NCI-H1092 treated with DMSO at 0.1 percent for 48 hours (cell line): ENCODE measurements around the gene LYSMD4.

ENCODE experiments used
- DNase-seq: peaks from one replicate; lab custom pipeline; 2025; lab: John Stamatoyannopoulos, UW

The LYSMD4 gene

GRCh38 chr15:99731336-99732123 is 1.7 kb downstream of the LYSMD4 start:
- DNase-seq, result no peak

GRCh38 chr15:99729920-99730319 is 3.3 kb downstream of the LYSMD4 start:
- DNase-seq, result no peak

GRCh38 chr15:99729327-99729726 is 3.9 kb downstream of the LYSMD4 start:
- DNase-seq, result no peak

GRCh38 chr15:99728916-99729315 is 4.3 kb downstream of the LYSMD4 start:
- DNase-seq, result no peak

GRCh38 chr15:99727733-99728132 is 5.5 kb downstream of the LYSMD4 start:
- DNase-seq, result no peak

- DNase-seq, result no peak
These were observed 5.9 kb downstream of the LYSMD4 start for GRCh38 chr15:99727330-99727729.

GRCh38 chr15:99726333-99726732 is 6.9 kb downstream of the LYSMD4 start:
- DNase-seq, result no peak

GRCh38 chr15:99722406-99722805 is 10.8 kb downstream of the LYSMD4 start:
- DNase-seq, result no peak

GRCh38 chr15:99721896-99722295 is 11.3 kb downstream of the LYSMD4 start:
- no peak for DNase-seq

GRCh38 chr15:99721104-99721778 is 12.0 kb downstream of the LYSMD4 start:
- no peak for DNase-seq

- DNase-seq, result no peak
These were observed 12.7 kb downstream of the LYSMD4 start for GRCh38 chr15:99720533-99720932.

GRCh38 chr15:99719096-99719541 is 14.1 kb downstream of the LYSMD4 start:
- DNase-seq, result no peak

- no peak for DNase-seq
These were observed 14.8 kb downstream of the LYSMD4 start for GRCh38 chr15:99718421-99718820.

- no peak for DNase-seq
These were observed 15.9 kb downstream of the LYSMD4 start for GRCh38 chr15:99717161-99718009.

- no peak for DNase-seq
These were observed 16.6 kb downstream of the LYSMD4 start for GRCh38 chr15:99716540-99717095.

GRCh38 chr15:99712415-99712814 is 20.8 kb downstream of the LYSMD4 start:
- DNase-seq, result no peak

GRCh38 chr15:99711625-99712024 is 21.6 kb downstream of the LYSMD4 start:
- no peak for DNase-seq

GRCh38 chr15:99709243-99709986 is 23.8 kb downstream of the LYSMD4 start:
- no peak for DNase-seq

- DNase-seq, result no peak
These were observed 24.7 kb downstream of the LYSMD4 start for GRCh38 chr15:99708563-99708962.

- DNase-seq, result no peak
These were observed 25.6 kb downstream of the LYSMD4 start for GRCh38 chr15:99707473-99708270.
